Stimulated activated CD8-positive, alpha-beta memory T cell treated with anti-CD3 and anti-CD28 coated beads, Interleukin-7, amount 100 ng/mL, for 1 hour (primary cell): ENCODE measurements around the gene ZNF227.
"Not testable (repeated sequence)": the region's sequence is repeated elsewhere in the genome, so short reads cannot be mapped to it uniquely, and the experiment has no call there.

ENCODE experiments used
- DNase-seq, 2 donors: peaks; one replicate each; pipeline ENCODE4 v3.0.0-alpha.2; 2020; ENCODE audit warnings: low read depth in 2 of 2

Gene ZNF227

DNA sequence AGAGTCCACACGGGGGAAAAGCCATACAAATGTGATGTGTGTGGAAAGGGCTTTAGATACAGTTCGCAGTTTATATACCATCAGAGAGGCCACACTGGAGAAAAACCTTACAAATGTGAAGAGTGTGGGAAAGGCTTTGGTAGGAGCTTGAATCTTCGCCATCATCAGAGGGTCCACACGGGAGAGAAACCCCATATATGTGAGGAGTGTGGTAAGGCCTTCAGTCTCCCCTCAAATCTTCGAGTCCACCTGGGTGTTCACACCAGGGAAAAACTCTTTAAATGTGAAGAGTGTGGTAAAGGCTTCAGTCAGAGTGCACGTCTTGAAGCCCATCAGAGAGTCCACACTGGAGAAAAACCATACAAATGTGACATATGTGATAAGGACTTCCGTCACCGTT, 24.1 kb downstream of the ZNF227 start:
- DNase-seq: no peak

DNA sequence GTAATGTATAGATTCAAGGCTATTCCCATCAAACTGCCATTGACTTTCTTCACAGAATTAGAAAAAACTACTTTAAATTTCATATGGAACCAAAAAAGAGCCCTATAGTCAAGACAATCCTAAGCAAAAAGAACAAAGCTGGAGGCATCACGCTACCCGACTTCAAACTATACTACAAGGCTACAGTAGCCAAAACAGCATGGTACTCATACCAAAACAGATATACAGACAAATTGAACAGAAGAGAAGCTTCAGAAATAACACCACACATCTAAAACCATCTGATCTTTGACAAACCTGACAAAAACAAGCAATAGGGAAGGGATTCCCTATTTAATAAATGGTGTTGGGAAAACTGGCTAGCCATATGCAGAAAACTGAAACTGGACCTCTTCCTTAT, 40.0 kb downstream of the ZNF227 start:
- DNase-seq: not testable (repeated sequence)

DNA sequence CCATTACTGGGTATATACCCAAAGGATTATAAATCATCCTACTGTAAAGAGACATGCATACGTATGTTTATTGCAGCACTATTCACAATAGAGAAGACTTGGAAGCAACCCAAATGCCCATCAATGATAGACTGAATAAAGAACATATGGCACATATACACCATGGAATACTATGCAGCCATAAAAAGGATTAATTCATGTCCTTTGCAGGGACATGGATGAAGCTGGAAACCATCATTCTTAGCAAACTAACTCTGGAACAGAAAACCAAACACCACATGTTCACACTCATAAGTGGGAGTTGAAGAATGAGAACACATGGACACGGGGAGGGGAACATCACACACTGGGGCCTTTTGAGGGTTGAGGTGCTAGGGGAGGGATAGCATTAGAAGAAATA, 41.1 kb downstream of the ZNF227 start:
- not testable (repeated sequence) for DNase-seq

DNA sequence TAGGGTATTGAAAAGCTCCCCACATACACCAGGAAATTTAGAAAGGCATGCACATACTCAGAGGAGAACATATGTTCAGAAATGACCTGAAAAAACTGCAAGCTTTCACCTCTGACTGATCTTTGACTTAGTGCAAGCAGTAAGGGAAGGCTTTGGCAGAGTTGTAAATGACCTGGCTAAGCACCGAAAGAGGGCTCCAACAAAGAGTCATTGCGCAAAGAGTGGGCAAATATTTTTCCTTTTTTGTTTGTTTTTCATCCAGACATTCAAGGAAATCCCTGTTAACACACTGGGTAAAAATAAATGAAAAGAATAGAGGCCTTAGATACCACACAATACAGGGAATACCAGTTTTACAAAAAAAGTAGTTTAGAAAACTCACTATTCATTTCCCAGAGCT, 42.2 kb downstream of the ZNF227 start:
- DNase-seq: no peak

DNA sequence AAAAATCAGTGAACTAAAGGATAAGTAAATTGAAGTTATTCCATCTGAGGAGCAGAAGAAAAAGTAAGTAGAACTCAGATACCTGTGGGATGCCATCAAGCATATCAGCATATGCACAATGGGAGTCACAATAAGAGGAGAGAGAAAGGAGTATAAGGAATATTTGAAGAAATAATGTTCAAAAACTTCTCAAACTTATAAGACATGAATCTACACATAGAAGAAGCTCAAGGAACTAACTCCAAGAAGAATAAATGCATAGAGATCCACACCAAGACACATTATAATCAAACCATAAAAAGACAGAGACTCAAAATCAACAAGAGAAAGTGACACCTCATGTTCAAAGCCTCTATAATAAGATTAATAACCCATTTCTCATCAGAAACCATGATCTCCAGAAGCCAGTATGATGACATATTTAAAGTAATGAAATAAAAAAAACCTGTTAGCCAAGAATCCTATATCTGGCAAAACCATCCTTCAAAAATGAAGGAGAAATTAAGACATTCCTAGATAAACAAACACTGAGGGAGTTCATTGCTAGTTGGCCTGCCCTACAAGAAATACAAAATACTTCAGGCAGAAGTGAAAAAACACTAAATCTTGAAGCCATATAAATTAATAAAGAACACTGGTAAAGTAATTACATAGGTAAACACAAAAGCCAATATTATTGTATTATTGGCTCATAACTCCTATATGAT, 43.5 kb downstream of the ZNF227 start:
- no peak for DNase-seq

DNA sequence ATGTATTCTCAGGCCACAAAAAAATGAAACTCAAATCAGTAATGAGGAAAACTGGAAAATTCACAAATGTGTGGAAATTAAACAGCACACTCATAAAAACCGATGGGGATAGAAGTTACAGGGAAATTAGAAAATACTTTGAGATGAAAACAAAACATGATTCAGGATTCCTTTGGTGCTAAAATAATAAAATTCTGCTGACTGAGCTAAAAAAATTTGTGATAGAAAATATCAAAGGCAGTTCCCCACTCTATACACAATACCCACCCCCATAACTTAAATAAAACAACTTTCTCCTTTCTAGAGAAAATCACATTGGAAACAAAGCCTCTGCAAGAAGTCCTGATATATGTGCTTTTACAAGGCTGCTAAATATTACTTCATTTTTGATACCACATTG, 45.8 kb downstream of the ZNF227 start:
- DNase-seq: no peak

DNA sequence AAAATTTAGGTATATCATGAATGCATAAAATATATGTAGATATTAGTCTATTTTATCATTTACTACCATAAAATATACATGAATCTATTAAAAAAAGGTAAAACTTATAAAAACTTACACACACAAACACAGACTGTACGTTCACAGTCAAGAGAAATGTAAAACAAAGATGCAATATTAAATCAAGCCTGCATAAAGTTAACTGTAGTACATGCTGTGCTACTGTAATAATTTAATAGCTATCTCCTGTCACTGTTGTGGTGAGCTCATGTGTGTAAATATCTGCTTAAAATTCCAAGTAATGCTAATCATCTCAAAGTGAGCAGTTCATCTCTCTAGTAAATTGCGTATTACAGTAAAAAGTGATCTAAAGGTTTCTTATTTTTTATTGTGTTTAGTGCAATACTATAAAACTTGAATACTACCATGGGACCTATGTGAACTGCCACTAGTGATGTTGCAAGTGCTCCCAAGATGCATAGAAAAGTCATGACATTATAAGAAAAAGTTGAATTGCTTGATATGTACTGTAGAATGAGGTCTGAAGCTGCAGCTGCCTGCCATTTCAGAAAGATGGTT, 46.6 kb downstream of the ZNF227 start:
- no peak for DNase-seq

DNA sequence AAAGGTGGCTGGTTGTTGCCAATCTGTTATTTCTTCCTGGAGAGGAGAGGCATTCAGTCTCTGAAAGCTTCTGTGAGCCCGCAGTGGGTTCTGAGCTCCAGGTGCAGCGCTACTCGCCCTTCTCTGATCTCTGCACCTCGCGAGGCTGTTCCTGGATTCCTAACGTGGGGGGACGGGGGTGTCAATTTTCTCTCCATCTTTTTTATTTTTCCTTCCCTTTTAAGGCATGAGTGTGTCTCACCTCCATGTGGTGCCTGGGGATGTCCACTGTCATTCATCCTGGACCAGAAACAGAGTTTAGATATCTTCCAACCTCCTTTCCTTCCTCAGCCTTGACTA, 48.0 kb downstream of the ZNF227 start:
- no peak for DNase-seq

DNA sequence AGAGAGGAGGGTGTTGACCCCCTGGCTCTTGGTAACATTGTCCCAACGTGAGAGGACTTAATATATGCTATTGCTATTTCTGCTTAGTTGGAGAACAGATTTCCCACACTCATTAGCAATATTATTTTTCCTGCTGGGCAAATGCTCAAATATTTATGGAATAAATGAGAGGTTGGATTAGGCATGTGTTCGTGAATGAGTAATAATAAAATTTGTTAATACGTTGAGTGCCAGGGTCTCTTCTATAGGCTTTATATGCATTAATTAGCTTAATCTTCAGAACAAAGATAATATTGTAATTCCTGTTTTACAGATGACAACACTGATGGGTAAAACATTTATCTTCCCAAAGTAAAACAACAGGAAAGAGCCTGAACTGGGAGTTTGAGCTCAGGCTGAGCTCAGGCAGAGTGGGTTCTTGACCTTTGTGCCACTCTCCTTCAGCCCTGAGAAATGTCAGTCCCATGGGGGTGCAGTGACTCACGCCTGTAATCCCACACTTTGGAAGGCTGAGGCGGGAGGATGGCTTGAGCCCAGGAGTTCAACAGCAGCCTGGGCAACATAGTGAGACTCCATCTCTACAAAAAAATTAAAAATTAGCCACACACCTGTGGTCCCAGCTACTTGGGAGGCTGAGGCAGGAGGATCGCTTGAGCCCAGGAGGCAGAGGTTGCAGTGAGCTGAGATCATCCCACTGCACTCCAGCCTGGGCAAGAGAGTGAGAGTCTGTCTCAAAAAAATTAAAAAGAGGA, 48.5 kb downstream of the ZNF227 start:
- DNase-seq: no peak

DNA sequence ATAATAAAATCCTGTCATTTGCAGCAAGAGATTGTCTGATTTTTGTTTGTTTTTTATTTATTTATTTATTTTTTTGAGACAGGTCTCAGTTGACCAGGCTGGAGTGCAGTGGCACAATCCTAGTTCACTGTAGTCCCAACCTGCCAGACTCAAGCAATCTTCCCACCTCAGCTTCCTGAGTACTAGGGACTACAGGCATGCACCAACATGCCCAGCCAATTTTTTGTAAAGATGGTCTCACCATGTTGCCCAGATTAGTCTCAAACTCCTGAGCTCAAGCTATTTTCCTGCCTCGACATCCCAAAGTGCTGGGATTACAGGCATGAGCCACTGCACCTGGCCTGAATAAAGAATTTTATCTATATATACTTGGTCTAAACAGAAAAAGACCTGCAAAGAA, 65.0 kb downstream of the ZNF227 start:
- no peak for DNase-seq

DNA sequence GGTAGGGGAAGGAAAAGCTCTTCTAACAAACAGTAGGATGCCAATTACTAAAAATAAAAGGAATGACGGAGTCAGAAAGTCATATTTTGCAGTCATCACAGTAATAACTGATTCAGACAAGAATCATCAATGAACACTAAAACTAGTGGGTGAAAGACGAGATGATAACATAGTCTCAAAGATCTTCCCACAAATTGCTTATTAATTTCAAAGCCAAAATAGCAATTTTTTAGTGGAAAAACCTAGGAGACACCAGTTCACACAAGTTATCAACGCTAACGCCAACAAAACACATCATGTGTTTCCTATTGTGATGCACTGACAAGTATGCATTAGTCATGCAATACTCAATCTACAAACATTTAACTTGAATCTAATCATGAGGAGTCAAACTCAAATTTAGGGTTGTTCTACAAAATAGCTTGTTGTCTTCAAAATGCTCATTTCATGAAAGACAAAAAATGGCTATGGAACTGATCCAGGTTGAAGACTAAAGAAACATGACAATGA, 65.9 kb downstream of the ZNF227 start:
- no peak for DNase-seq

DNA sequence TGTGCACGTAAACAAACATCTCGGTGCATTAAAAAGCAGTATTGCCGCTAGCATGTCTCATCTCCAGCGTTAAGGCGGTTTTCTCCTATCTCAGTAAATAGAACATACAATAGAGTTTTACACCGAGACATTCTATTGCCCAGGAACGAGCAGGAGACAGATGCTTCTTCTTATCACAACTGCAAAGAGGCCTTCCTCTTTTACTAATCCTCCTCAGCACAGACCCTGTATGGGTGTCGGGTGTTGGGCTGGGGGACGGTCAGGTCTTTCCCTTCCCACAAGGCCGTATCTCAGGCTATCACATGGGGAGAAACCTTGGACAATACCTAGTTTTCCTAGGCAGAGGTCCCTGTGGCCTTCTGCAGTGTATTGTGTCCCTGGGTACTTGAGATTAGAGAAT, 68.6 kb downstream of the ZNF227 start:
- no peak for DNase-seq

DNA sequence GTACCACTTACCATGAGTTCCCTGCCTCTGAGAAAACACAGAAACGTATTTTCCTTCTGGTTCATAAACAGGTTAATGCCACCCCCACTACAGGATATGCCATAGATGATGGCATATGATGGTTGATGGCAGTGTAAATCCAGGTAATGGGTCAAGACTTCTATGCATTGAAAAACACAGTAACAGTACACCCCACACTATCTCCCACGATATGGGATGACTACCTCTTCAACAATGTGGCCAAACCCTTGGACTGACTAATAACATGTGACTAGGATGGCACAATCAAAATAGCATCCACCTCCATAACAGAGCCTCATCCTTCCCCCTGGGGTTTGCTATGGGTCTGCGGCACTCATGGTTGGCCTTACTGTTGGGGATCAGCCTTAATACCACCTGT, 70.5 kb downstream of the ZNF227 start:
- DNase-seq: no peak

DNA sequence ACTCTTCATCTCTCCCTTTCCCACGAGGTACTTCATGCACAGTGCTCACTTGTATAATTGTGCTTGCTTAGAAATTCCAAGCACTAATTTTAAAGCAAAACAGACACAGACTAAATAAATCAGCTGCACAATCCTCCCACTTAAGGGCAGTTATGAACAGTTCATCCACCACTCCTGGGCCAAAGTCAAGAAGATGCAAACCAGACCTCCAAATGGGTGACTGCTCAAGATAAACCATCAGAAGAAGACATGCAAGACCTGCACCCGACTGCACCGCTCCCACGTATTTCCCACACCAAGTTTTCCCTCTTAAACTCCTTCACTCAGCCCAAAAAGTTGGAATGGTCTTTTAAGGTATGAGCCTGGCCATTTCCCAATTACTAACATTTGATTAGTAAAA, 72.6 kb downstream of the ZNF227 start:
- no peak for DNase-seq
